Measurements from ENCODE around the gene CDH4.
"Not testable (repeated sequence)": the region's sequence is repeated elsewhere in the genome, so short reads cannot be mapped to it uniquely, and the experiment has no call there.

Gene CDH4

GRCh38 chr20:61443443-61444126 is 191.5 kb downstream of the CDH4 start:
- DNase-seq, result no peak

GRCh38 chr20:61444637-61445036 is 192.6 kb downstream of the CDH4 start:
- no peak for DNase-seq

GRCh38 chr20:61445138-61445537 is 193.1 kb downstream of the CDH4 start:
- DNase-seq, result no peak

- DNase-seq, result no peak
Observed at GRCh38 chr20:61445741-61446140, 193.7 kb downstream of the CDH4 start.

- no peak for DNase-seq
Observed at GRCh38 chr20:61447952-61448351, 195.9 kb downstream of the CDH4 start.

GRCh38 chr20:61448386-61448785 is 196.3 kb downstream of the CDH4 start:
- DNase-seq, result no peak

GRCh38 chr20:61449057-61449609 is 197.1 kb downstream of the CDH4 start:
- DNase-seq, result no peak

- DNase-seq, result no peak
Observed at GRCh38 chr20:61449916-61450315, 197.9 kb downstream of the CDH4 start.

GRCh38 chr20:61450549-61450948 is 198.5 kb downstream of the CDH4 start:
- no peak for DNase-seq

- DNase-seq, result no peak
Observed at GRCh38 chr20:61451009-61451408, 198.9 kb downstream of the CDH4 start.

GRCh38 chr20:61451953-61452352 is 199.9 kb downstream of the CDH4 start:
- DNase-seq, result no peak

GRCh38 chr20:61453219-61453618 is 201.2 kb downstream of the CDH4 start:
- no peak for DNase-seq

GRCh38 chr20:61453623-61454022 is 201.6 kb downstream of the CDH4 start:
- DNase-seq, result not testable (repeated sequence)

GRCh38 chr20:61454053-61454452 is 202.0 kb downstream of the CDH4 start:
- no peak for DNase-seq

GRCh38 chr20:61455508-61456215 is 203.6 kb downstream of the CDH4 start:
- DNase-seq, result no peak

GRCh38 chr20:61457725-61458124 is 205.7 kb downstream of the CDH4 start:
- no peak for DNase-seq

- DNase-seq, result no peak
Observed at GRCh38 chr20:61458146-61458746, 206.2 kb downstream of the CDH4 start.

GRCh38 chr20:61459266-61459665 is 207.2 kb downstream of the CDH4 start:
- no peak for DNase-seq

- DNase-seq, result no peak
Observed at GRCh38 chr20:61459705-61460104, 207.6 kb downstream of the CDH4 start.

GRCh38 chr20:61460261-61461052 is 208.4 kb downstream of the CDH4 start:
- DNase-seq, result no peak

GRCh38 chr20:61461461-61461860 is 209.4 kb downstream of the CDH4 start:
- DNase-seq, result no peak

GRCh38 chr20:61464307-61465303 is 212.5 kb downstream of the CDH4 start:
- no peak for DNase-seq

All from effector CD8-positive, alpha-beta T cell (primary cell).